ENCODE measurements around the gene C7orf25.

C7orf25 gene

DNA sequence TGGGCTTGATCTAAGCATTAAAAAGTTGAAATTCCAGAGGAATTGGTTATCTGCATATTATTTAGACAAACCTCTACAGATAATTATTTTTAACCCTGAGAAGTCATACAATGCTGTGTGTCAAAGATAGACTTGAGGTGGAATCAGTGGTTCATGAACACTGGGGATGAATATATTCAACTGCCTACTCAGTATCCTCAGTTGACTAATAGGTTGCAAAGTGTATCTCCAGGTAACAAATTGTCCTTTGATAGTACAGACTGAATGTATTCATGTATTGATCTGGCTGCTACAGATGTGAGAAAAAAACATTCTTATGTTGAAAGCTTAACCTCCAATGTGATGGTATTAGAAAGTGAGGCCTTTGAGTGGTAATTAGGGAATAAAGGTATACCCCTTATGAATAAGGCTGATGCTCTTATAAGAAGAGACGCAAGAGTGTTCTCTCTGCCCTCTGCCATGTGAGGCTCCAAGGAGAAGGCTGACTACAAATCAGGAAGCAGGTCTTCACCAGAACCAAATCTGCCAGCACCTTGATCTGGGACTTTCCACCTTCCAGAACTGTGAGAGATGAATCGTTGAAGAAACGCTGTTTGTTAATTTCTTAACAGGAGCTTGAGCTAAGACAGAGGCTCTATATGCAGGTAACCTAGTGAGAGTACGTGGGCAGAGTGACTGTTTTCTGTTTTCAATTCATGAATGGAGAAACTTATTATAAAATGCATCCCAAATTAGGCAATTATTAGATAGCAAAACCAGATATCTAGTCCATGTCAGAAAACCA lies 27.8 kb upstream of the C7orf25 start:
- Histone ChIP-seq H3K4me2 (ENCODE audit: low read length) (no peak overlapping the region), H3F3A (ENCODE audit: control insufficient read depth, insufficient read depth) (0 out of 2 replicates have a peak, but pooled peaks cover 6% of the 10 kb centered on the region), H3K4me3 (ENCODE audit: low read length) (no peak overlapping the region), H3K27ac (ENCODE audit: low read depth, low read length) (no peak overlapping the region), H3K79me2 (ENCODE audit: control insufficient read depth, low read length) (peaks cover 16% of the 10 kb centered on the region), H3K9me2 (replicated peaks; ENCODE audit: control insufficient read depth, low read length) (no peaks in the 10 kb centered on the region), H3K27me3 (ENCODE audit: control insufficient read depth, low read length) (no peaks in the 10 kb centered on the region), H3K9me3 (ENCODE audit: control insufficient read depth, insufficient read depth, low read length) (no peaks in the 10 kb centered on the region), H3K4me1 (ENCODE audit: control insufficient read depth, low read length) (no peaks in the 10 kb centered on the region), H3K36me3 (ENCODE audit: control insufficient read depth, low read length) (peaks cover 57% of the 10 kb centered on the region), H4K20me1 (ENCODE audit: control insufficient read depth, insufficient read depth, low read depth, low read length) (peaks cover 3% of the 10 kb centered on the region; the same call in 1 of the 2 replicates)
- TF ChIP-seq, protein P1, sequence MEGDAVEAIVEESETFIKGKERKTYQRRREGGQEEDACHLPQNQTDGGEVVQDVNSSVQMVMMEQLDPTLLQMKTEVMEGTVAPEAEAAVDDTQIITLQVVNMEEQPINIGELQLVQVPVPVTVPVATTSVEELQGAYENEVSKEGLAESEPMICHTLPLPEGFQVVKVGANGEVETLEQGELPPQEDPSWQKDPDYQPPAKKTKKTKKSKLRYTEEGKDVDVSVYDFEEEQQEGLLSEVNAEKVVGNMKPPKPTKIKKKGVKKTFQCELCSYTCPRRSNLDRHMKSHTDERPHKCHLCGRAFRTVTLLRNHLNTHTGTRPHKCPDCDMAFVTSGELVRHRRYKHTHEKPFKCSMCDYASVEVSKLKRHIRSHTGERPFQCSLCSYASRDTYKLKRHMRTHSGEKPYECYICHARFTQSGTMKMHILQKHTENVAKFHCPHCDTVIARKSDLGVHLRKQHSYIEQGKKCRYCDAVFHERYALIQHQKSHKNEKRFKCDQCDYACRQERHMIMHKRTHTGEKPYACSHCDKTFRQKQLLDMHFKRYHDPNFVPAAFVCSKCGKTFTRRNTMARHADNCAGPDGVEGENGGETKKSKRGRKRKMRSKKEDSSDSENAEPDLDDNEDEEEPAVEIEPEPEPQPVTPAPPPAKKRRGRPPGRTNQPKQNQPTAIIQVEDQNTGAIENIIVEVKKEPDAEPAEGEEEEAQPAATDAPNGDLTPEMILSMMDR (IDR thresholded peaks at IDR 0.05; ENCODE audit: low read depth, low read length, poor library complexity, severe bottlenecking) = no peak
- no peak for TF ChIP-seq EZH2phosphoT487 (IDR thresholded peaks at IDR 0.05; ENCODE audit: borderline replicate concordance, low read length)

DNA sequence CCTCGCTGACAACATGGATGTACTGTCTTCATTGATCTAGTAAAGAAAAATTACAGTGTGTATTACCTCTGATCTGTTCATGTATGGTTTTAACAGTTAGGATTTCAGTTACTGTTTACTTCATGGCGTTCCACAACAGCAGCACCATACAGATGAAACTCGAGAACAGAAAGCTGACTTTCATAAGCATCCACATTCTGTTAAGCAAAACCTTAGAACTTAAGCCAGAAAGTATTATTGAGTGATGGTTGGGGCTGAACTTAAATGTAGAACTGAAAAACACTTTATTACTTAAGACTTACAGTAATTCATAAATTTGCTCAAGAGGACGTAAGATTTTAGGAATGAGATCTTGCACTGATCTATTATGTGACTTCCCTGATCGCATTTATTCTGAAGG lies 24.0 kb upstream of the C7orf25 start:
- H3K4me2 ChIP-seq (ENCODE audit: low read length) = no peak overlapping the region
- no peak overlapping the region for H3K4me3 ChIP-seq (ENCODE audit: low read length)
- peaks cover 2% of the 10 kb centered on the region; the same call in 1 of the 2 replicates for H4K20me1 ChIP-seq (ENCODE audit: control insufficient read depth, insufficient read depth, low read depth, low read length)
- H3K9me2 ChIP-seq (replicated peaks; ENCODE audit: control insufficient read depth, low read length) = no peaks in the 10 kb centered on the region
- peaks cover 76% of the 10 kb centered on the region for H3K36me3 ChIP-seq (ENCODE audit: control insufficient read depth, low read length)
- TF ChIP-seq EZH2phosphoT487 (IDR thresholded peaks at IDR 0.05; ENCODE audit: borderline replicate concordance, low read length) = no peak
- TF ChIP-seq, protein P1 (IDR thresholded peaks at IDR 0.05; ENCODE audit: low read depth, low read length, poor library complexity, severe bottlenecking) = no peak
- no peaks in the 10 kb centered on the region for H3K9me3 ChIP-seq (ENCODE audit: control insufficient read depth, insufficient read depth, low read length)
- peaks cover 53% of the 10 kb centered on the region for H3K79me2 ChIP-seq (ENCODE audit: control insufficient read depth, low read length)
- H3F3A ChIP-seq (ENCODE audit: control insufficient read depth, insufficient read depth) = 0 out of 2 replicates have a peak, but pooled peaks cover 6% of the 10 kb centered on the region
- H3K27me3 ChIP-seq (ENCODE audit: control insufficient read depth, low read length) = no peaks in the 10 kb centered on the region
- H3K27ac ChIP-seq (ENCODE audit: low read depth, low read length) = no peak overlapping the region
- peaks cover 17% of the 10 kb centered on the region for H3K4me1 ChIP-seq (ENCODE audit: control insufficient read depth, low read length)

DNA sequence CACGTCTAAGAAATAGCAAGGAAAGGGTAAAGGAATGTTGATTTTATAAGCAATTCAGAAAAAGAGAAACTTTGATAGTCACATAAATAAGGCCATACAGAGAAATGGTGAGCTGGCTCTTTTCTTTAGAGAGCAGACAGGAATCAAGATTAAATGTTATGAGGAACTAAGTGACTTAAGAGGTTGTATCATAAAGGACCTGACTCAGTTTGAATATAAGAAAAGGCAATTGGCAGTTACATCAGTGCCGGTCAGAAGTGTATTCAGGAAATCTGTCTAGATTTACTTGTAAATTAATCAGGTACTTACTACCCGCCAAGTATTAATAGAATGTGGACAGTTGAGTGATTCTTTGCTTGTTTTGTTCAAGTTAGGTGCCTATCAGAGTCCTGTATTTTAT lies 22.4 kb upstream of the C7orf25 start:
- H3K79me2 ChIP-seq (ENCODE audit: control insufficient read depth, low read length) = peaks cover 68% of the 10 kb centered on the region
- H3K4me2 ChIP-seq (ENCODE audit: low read length) = peak overlapping the region; percentile 89
- peaks cover 13% of the 10 kb centered on the region; the same call in 1 of the 2 replicates for H4K20me1 ChIP-seq (ENCODE audit: control insufficient read depth, insufficient read depth, low read depth, low read length)

More for the DNA sequence above, 22.4 kb upstream of the C7orf25 start:
- H3K9me2 ChIP-seq (replicated peaks; ENCODE audit: control insufficient read depth, low read length) = no peaks in the 10 kb centered on the region
- H3K27ac ChIP-seq (ENCODE audit: low read depth, low read length) = no peak overlapping the region
- peaks cover 33% of the 10 kb centered on the region for H3K4me1 ChIP-seq (ENCODE audit: control insufficient read depth, low read length)
- H3K9me3 ChIP-seq (ENCODE audit: control insufficient read depth, insufficient read depth, low read length) = no peaks in the 10 kb centered on the region
- H3K36me3 ChIP-seq (ENCODE audit: control insufficient read depth, low read length) = peaks cover 80% of the 10 kb centered on the region
- no peaks in the 10 kb centered on the region for H3F3A ChIP-seq (ENCODE audit: control insufficient read depth, insufficient read depth)
- H3K27me3 ChIP-seq (ENCODE audit: control insufficient read depth, low read length) = no peaks in the 10 kb centered on the region
- H3K4me3 ChIP-seq (ENCODE audit: low read length) = no peak overlapping the region; the same call in 1 of the 2 replicates
- no peak for TF ChIP-seq EZH2phosphoT487 (IDR thresholded peaks at IDR 0.05; ENCODE audit: borderline replicate concordance, low read length)
- TF ChIP-seq, protein P1 (IDR thresholded peaks at IDR 0.05; ENCODE audit: low read depth, low read length, poor library complexity, severe bottlenecking) = no peak
